ENCODE measurements around the gene CHAT. TPM values are rescaled to one million over a fixed set of nuclear protein-coding genes. Genes with fewer than 3 reads are reported as not detected.

CHAT gene
- total RNA-seq, 1 donor from 2014 or later: not detected

- Histone ChIP-seq H3K36me3 (no peaks in the 10 kb centered on the region), H3K27ac (no peak overlapping the region), H3K4me3 (no peak overlapping the region), H3K4me1 (no peaks in the 10 kb centered on the region), H3K27me3 (ENCODE audit: low read depth) (peaks cover 7% of the 10 kb centered on the region), H3K9me3 (no peaks in the 10 kb centered on the region)
- intact Hi-C loops (cut with DNase I): no loop called here
- TF ChIP-seq CTCF (IDR thresholded peaks at IDR 0.05): no peak
- ATAC-seq: no peak
- DNase-seq: no peak
Measured at GRCh38 chr10:49652421-49653272, 38.8 kb downstream of the CHAT start.

GRCh38 chr10:49653273-49653929 is 39.6 kb downstream of the CHAT start:
- ATAC-seq (no peak), DNase-seq (no peak)
- intact Hi-C loops (cut with DNase I): no loop called here
- H3K36me3 ChIP-seq: no peaks in the 10 kb centered on the region
- H3K4me3 ChIP-seq: no peak overlapping the region
- no peak overlapping the region for H3K27ac ChIP-seq
- peaks cover 7% of the 10 kb centered on the region for H3K27me3 ChIP-seq (ENCODE audit: low read depth)
- no peak for TF ChIP-seq CTCF (IDR thresholded peaks at IDR 0.05)
- H3K9me3 ChIP-seq: no peaks in the 10 kb centered on the region
- no peaks in the 10 kb centered on the region for H3K4me1 ChIP-seq

GRCh38 chr10:49654036-49654693 is 40.3 kb downstream of the CHAT start:
- no peak for DNase-seq
- TF ChIP-seq CTCF (IDR thresholded peaks at IDR 0.05): no peak
- ATAC-seq: no peak
- peaks cover 7% of the 10 kb centered on the region for H3K27me3 ChIP-seq (ENCODE audit: low read depth)
- H3K36me3 ChIP-seq: no peaks in the 10 kb centered on the region
- no peak overlapping the region for H3K27ac ChIP-seq
- no peaks in the 10 kb centered on the region for H3K4me1 ChIP-seq
- no peak overlapping the region for H3K4me3 ChIP-seq
- H3K9me3 ChIP-seq: no peaks in the 10 kb centered on the region
- intact Hi-C loops (cut with DNase I): no loop called here

- peaks cover 3% of the 10 kb centered on the region for H3K9me3 ChIP-seq
- no peaks in the 10 kb centered on the region for H3K36me3 ChIP-seq
- intact Hi-C loops (cut with DNase I): no loop called here
- no peak overlapping the region for H3K4me3 ChIP-seq
- no peak overlapping the region for H3K27ac ChIP-seq
- TF ChIP-seq CTCF (IDR thresholded peaks at IDR 0.05): no peak
- no peaks in the 10 kb centered on the region for H3K4me1 ChIP-seq
- DNase-seq (no peak), ATAC-seq (no peak)
- peaks cover 7% of the 10 kb centered on the region for H3K27me3 ChIP-seq (ENCODE audit: low read depth)
Measured at GRCh38 chr10:49655099-49655498, 41.3 kb downstream of the CHAT start.

- H3K4me3 ChIP-seq: no peak overlapping the region
- intact Hi-C loops (cut with DNase I): no loop called here
- H3K9me3 ChIP-seq: peaks cover 7% of the 10 kb centered on the region
- DNase-seq (no peak), ATAC-seq (no peak)
- H3K27me3 ChIP-seq (ENCODE audit: low read depth): peaks cover 7% of the 10 kb centered on the region
- no peak overlapping the region for H3K27ac ChIP-seq
- no peak for TF ChIP-seq CTCF (IDR thresholded peaks at IDR 0.05)
- H3K4me1 ChIP-seq: no peaks in the 10 kb centered on the region
- no peaks in the 10 kb centered on the region for H3K36me3 ChIP-seq
Measured at GRCh38 chr10:49656845-49657493, 43.1 kb downstream of the CHAT start.
